ENCODE data around the gene SH2D3C. TPM values are rescaled to one million over a fixed set of nuclear protein-coding genes. Genes with fewer than 3 reads are reported as not detected.
A peak's percentile ranks its signal among the peaks of the same experiment; 100 is the strongest.

SH2D3C gene
- total and polyA plus RNA-seq, 2 of the 8 experiments (the other 6 are each of a cell fraction or from before 2014, with no cell fraction given) = 6.4 to 8.1 TPM

DNA sequence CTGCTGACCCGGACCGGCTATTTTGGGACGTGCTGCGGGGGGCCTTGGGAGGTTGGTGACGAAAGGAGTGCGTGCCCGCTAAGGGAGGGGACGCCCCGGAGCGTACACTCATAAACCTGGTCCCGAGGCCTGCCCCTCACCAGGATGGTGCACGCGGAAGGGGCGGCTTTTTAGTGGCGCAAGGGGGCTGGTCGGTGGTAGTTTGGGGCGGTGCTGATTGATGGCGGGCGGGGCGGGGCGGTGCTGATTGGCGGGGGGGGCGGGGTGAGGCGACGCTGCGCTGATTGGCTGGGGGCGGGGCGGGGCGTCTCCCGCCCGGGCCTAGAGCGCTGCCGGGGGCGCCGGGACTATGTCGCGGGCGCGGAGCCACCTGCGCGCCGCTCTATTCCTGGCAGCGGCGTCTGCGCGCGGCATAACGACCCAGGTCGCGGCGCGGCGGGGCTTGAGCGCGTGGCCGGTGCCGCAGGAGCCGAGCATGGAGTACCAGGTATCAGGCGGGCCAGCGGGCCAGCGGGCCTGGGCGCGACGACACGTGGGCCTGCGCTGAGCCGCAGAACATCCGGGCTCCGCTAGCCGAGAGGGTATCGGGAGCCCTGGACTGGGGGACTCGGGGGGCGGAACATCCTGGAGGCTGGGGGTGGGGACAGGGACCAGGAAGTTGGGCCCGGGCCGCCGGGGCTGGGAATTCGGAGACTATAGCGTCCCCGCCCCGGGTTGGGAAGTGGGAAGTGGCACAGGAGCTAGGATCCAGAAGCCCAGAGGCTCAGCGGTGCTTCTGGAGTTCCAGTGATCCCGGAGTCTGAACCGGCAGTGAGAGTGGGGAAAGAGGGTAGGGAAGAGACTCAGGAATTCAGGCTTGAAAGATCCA lies 24.3 kb upstream of the SH2D3C start, which contains the start of gene FPGS:
Gene FPGS (plus strand): TSS at position 307 of the 868 bp plus-strand sequence. CDS start 43 bp downstream, at position 350.
- Histone ChIP-seq H3K79me1 (ENCODE audit: low read depth, low read length) (peaks cover 7% of the 10 kb centered on the region), H3K4me2 (ENCODE audit: insufficient read depth in 1 of 2, low read depth in 2 of 2, low read length in 2 of 2) (peak within 1 kb of the TSS; percentile 85 to 96), H3K27me3 (replicated peaks in 1 of 4; ENCODE audit: control insufficient read depth in 3 of 4, extremely low read depth in 1 of 4, insufficient read depth in 3 of 4, low read length in 3 of 4) (no peaks in the 10 kb centered on the region), H2BK120ac (replicated peaks; ENCODE audit: low read depth, low read length) (no peak within 1 kb of the TSS), H4K91ac (replicated peaks; ENCODE audit: insufficient read length, low read length) (peak within 1 kb of the TSS; percentile 99), H4K8ac (ENCODE audit: extremely low read depth, insufficient read depth, low read length) (peak within 1 kb of the TSS; percentile 98; the same call in 1 of the 2 replicates), H2BK12ac (ENCODE audit: low read depth, low read length) (no peak within 1 kb of the TSS), H3K23ac (ENCODE audit: insufficient read length) (no peak within 1 kb of the TSS), H3K4me3 (ENCODE audit: extremely low read depth in 1 of 4, insufficient read depth in 2 of 4, low read depth in 3 of 4, low read length in 4 of 4) (peak within 1 kb of the TSS; percentile 61 to 86 (median 81)), H4K5ac (ENCODE audit: insufficient read length, low read depth, low read length) (peak within 1 kb of the TSS; percentile 93), H2AFZ (ENCODE audit: low read length) (no peak within 1 kb of the TSS), H3K79me2 (ENCODE audit: control insufficient read depth in 1 of 2, insufficient read depth in 2 of 2, low read length in 2 of 2) (peaks cover 0 to 15% of the 10 kb centered on the region in 2 experiments; a peak in 2 of 4 replicates), H4K20me1 (replicated peaks in 1 of 2; ENCODE audit: control insufficient read depth in 1 of 2, insufficient read depth in 2 of 2, low read length in 2 of 2) (peaks cover 2 to 3% of the 10 kb centered on the region in 2 experiments), H3K4ac (replicated peaks; ENCODE audit: insufficient read length, low read depth, low read length) (peak within 1 kb of the TSS; percentile 57), H3K36me3 (ENCODE audit: control insufficient read depth in 2 of 4, insufficient read depth in 4 of 4, low read length in 3 of 4) (peaks cover 0 to 7% (median 4%) of the 10 kb centered on the region in 4 experiments; a peak in 4 of 8 replicates), H2BK15ac (ENCODE audit: low read length) (no peak within 1 kb of the TSS; the same call in 1 of the 2 replicates), H3K18ac (ENCODE audit: extremely low read depth, low read length) (peak within 1 kb of the TSS; percentile 90), H3K27ac (ENCODE audit: low read depth, low read length) (peak within 1 kb of the TSS; percentile 87), H3K56ac (replicated peaks; ENCODE audit: insufficient read length, low read depth, low read length) (peak within 1 kb of the TSS; percentile 81), H3K14ac (ENCODE audit: insufficient read length) (no peak within 1 kb of the TSS), H2AK5ac (ENCODE audit: low read depth, low read length) (no peak within 1 kb of the TSS), H3K4me1 (replicated peaks in 1 of 4; ENCODE audit: control insufficient read depth in 3 of 4, insufficient read depth in 4 of 4, low read length in 3 of 4) (peaks cover 5 to 9% (median 6%) of the 10 kb centered on the region in 4 experiments; a peak in 6 of 7 replicates), H3K9me3 (ENCODE audit: insufficient read depth in 2 of 2, low read depth in 1 of 2, low read length in 1 of 2) (no peaks in the 10 kb centered on the region), H3K9ac (replicated peaks in 1 of 4; ENCODE audit: extremely low read depth in 1 of 4, low read depth in 3 of 4, low read length in 3 of 4) (peak within 1 kb of the TSS; percentile 82 to 97 (median 93)), H3K23me2 (ENCODE audit: low read depth, low read length) (peaks cover 8% of the 10 kb centered on the region; the same call in 1 of the 2 replicates), H2BK5ac (ENCODE audit: low read depth, low read length) (peak within 1 kb of the TSS; percentile 85), H2BK20ac (ENCODE audit: low read length) (no peak within 1 kb of the TSS)
- no peak for FAIRE-seq
- DNase-seq (ENCODE audit: low read depth in 1 of 2, low spot score in 2 of 2) = peak; percentile 65 to 88
- ChIA-PET POLR2A (ENCODE audit: partially characterized antibody) (interaction anchor here (0.5 to 10.3 kb wide), 24 partner anchors 9 to 352 kb away, joined by 3 to 140 read pairs (median 4); partner anchors contain the start of genes CDK9, LRSAM1, PIP5KL1 and RPL12), CTCF (ENCODE audit: partially characterized antibody) (interaction anchor here (0.6 to 4.4 kb wide), 14 partner anchors 11 to 112 kb away, joined by 3 to 19 read pairs (median 4); partner anchors contain the start of genes AK1 and SH2D3C)
- 3% methylated on average over 54 of the region's 83 CpGs; no CpG with 5 or more reads in 1 of the 2 experiments for WGBS, 2 experiments (ENCODE audit: extremely low coverage in 1 of 2, insufficient coverage in 1 of 2, insufficient read length in 1 of 2, insufficient replicate concordance in 2 of 2, low coverage in 1 of 2, low lambda C conversion rate in 2 of 2, missing lambda C conversion rate in 1 of 2)
- no peak; the same call in 1 of the 2 replicates for TF ChIP-seq RBBP5 (IDR thresholded peaks at IDR 0.05; ENCODE audit: borderline replicate concordance, low read depth, low read length)
- no peak for TF ChIP-seq RAD21 (IDR thresholded peaks at IDR 0.05 in 1 of 2, conservative IDR thresholded peaks at IDR 0.05 in 1 of 2; ENCODE audit: low read depth in 2 of 2, low read length in 2 of 2)
- no peak for TF ChIP-seq KDM1A (IDR thresholded peaks at IDR 0.05; ENCODE audit: borderline replicate concordance, low read length)
- no peak; the same call in 1 of the 2 replicates for TF ChIP-seq CHD2 (IDR thresholded peaks at IDR 0.05; ENCODE audit: low read length)
- no peak for TF ChIP-seq SAP30 (IDR thresholded peaks at IDR 0.05; ENCODE audit: insufficient read depth, insufficient replicate concordance, low read length)
- TF ChIP-seq SUZ12 (IDR thresholded peaks at IDR 0.05; ENCODE audit: low read length) = no peak
- TF ChIP-seq POLR2A (IDR thresholded peaks at IDR 0.05; ENCODE audit: control extremely low read depth in 1 of 2, low read depth in 2 of 2, low read length in 2 of 2) = peak in 1 of 2 experiments; percentile 88; a peak in 2 of 3 replicates
- TF ChIP-seq, protein P1, sequence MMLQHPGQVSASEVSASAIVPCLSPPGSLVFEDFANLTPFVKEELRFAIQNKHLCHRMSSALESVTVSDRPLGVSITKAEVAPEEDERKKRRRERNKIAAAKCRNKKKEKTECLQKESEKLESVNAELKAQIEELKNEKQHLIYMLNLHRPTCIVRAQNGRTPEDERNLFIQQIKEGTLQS (IDR thresholded peaks at IDR 0.05; ENCODE audit: insufficient read depth, low read depth, low read length) = no peak
